Measurements from ENCODE around the gene GNB1L.

Gene GNB1L

GRCh38 chr22:19744350-19745006, 110.2 kb downstream of the GNB1L start:
- DNase-seq, result no peak

DNA sequence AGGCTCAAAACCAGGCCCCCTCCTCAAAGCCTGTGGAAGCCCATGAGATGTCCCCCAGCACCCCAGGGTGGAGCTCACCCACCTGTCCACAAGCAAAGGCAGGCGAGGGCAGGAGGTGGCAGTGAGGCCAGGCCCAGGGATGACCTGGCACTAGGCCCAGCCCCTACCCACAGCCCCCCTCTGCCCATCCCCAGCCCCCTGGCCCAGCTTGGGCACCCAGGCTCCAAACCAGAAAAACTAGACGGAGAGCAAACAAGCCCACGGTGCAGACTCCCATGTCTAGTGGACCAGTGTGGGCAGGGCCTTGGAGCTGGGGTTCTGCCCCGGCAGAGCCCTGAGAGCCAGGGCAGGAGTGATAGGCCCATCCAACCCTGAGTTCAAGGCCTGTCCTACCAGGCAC, 111.0 kb downstream of the GNB1L start:
- no peak for DNase-seq

DNA sequence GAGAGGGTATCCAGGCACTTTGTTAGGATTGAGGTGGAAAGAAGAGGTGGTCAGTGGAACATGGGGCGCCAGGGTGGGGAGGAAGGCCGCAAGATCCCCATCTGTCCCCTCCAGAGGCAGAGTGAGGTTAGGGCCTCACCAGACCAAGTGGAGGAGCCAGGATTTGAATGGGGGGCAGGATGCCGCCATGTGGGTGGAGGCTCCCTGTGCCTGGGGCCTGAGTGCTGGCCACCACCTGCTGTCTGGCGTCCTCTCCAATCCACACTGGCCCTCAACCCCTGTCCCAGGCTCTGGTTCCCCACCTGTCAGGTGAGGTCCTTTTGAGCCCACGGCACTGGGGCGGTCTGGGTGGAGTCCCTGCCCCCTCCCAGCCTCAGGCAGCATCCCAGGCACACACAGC, 111.6 kb downstream of the GNB1L start:
- DNase-seq, result no peak

DNA sequence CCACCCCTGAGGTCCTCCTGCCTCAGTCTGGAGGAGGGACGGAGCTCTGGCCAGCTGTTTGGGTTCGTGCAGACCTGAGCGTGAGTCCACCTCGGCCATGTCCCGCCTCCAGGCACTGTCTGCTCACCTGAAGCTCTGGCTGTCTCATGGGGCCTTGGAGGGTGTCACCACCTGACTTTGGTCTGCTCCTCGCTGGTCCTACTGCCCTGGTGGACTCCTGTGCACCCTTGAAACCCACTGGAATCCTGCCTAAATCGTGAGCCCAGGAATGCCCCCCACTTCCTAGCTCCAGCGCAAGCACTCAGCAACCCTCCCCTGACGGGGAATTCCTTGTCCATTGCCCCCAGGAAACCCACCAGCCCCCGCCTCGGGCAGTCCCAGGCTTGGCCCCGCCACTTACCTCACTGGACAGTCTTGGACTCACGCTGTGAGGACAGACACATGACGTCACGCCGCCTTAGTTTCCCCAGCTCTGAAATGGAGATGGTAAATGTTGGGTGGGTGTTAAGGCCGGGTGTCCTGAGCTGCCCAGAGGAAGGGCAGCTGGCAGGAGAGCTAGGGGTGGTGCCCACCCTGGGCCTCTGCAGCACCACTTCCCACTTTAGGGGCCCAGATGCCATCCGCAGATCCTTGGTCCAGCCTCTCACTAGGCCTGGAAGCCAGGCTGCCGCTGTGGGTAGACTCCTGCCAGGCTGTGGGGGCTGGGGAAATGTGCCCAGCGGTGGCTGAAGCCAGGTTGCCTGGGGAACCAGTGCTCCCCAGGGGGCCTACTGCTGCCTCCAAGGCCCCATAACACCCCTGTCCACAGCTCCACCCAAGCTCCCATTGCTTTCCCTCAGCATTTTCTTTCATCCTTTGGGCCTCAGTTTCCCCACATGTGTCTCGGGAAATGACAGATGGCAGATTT, 112.3 kb downstream of the GNB1L start:
- no peak for DNase-seq

DNA sequence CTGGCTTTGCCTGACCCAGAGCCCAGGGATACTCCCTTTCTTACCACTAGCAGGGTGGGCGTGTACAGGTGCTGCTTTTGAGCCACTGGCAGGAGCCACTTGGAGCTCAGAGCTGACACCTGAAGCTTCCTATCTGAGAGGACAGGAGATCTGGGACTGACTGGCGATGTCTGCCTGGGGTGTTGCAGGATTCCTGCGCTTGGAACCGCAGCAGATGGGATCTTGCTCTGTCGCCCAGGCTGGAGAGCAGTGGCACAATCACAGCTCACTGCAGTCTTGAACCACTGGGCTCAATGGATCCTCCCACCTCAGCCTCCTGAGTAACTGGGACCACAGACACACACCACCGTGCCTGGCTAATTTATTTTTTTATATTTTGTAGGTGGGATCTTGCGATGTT, 113.6 kb downstream of the GNB1L start:
- no peak for DNase-seq

GRCh38 chr22:19740586-19740985, 114.1 kb downstream of the GNB1L start:
- no peak for DNase-seq

DNA sequence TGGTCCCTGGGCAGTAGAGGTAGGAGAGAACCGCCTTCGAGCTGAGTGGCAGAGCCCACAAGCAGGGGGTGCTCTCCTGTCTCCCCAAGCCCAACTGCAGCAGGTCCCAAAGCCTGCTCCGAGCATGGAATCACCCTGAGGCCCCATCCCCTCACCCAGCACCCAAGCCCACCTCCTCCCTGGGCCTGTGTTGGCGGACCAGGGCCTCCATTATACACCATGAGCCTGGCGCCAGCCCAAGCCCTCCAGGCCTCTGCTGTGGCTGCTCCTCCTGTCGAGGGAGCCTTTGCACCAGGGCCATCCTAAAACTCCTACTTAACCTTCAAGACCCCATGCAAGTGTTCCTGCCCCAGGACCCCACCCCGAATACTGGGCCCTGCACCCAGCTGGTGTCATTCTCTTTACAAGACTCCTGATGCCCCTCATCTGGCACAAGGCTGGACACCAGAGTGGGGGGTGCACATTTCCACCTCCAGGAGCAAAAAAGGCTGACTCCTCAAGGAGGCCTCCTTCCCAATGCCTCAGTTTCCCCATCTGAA, 114.7 kb downstream of the GNB1L start:
- no peak for DNase-seq

DNA sequence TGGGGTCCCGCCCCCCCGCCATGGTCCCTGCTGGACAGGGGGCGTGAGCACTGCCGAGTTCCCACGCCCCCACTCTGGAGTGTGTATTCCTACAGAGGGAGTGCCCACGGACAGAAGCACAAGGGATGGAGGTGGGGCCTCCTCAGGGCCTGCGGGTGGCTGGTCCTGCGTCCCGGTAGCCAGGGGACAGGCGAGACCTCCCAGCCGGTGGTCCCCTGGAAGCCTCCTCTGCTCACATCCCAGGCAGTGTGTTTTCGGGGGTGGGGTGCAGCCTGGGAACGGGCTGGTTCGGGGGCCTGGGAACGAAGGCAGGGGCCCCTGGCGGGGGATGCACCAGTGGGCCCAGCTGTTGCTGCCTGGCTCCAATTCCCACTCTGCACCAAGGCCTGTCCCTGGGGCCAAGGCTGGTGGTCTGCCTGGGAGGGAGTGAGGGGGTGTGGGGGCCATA, 115.2 kb downstream of the GNB1L start:
- DNase-seq, result no peak

GRCh38 chr22:19738664-19739447, 115.8 kb downstream of the GNB1L start:
- no peak for DNase-seq

DNA sequence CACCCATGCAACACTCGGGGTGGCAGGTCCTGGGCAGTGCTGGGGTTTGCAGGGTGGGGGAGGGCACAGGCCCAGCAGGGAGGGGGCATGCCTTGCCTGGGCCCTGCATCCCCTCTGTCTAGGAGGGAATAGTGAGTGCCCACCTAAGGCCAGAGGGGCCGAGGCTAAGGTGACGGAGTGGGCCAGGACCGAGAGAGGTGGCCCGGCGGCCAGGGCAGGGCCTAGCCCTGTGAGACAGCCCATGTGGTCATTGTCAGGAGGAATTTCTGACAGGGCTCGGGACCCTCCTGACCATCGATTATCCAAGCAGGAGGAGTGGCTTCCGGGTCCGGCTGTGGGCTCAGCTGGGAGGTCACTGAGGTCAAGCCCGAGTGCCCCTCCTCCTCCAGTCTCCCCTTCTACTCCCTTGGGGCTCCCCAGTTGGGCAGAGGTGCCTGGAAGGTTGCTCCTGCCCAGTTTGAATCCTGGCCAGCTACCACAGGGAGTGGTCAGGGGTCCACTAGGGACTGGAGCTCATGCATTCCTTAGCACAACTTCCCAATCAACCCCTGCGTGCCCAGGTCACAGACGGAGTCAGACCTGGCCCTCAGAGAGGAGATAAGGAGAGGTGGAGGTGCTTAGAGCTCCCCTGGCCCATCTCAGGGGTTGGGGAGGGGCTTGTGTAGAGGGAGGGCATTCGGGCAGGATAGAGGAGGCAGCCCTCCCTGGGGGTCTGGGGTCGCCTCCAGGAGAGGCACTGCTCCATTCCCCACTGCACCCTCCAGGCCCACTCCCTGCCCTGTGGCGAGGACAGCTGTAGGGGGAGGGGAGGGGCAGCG, 116.6 kb downstream of the GNB1L start:
- no peak for DNase-seq

DNA sequence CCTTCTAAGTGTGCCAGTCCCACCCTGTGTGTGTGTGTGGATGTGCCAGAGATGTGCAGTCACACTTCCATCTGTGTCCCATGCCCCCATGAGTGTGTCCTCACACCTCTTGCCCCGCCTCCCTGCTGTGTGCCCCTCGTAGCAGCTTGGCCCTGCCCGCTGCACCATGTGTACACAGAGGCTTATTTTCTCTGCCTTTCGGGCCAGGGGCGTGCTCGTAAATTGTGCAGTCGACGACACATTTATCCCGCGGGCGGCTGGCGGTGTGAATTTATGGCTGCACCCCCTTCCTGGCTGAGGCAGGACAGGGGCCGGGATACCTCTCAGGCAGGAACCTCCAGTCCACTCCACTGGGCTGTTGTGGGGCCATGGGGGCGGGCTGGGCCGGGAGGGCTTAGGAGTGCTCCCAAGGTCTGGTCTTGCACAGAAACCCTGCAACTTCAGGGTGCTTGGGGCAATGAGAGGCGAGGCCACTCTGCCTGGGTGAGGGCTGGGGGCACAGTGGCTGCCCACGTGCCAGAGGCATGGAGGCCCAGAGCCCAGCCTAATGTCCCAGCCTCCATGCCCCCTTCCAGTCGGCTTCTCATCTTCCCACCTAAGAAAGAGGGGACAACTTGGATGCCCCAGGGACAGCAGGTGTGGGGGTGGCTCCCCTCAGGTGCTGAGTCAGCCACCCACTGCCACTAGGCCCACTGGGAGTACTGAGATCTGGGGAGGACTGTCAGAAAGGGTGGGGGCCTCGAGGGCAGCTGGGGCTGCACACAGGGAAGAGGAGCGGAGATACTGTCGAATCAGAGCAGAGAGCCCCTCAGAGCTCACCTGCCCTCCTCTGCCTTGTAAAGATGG, 118.8 kb downstream of the GNB1L start:
- DNase-seq, result no peak

DNA sequence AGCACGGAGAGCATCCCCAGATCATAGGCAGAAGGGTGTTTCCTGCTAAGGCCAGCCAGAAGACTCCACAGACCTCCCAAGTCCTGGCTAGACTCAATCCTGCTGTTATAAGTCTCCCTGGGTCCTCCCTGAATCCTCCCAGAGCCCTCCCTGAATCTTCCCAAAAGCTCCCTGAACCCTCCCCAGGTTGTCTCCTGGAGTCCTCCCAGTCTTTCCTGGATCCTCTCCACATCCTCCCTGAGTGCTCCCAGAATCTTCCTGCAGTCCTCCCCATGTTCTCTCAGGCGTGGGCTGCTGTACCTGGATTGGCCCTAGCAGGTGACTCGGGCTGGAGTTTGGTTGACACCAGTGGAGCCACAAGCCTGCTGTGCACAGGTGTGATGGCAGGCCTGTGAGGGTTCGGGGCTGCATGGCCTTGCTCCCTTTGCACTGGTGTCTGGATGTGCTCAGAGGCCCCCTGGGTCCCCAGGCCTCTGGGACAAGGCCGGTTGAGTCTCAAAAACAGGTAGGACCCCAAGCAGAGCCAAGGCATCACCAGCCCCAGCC, 119.8 kb downstream of the GNB1L start:
- no peak for DNase-seq

DNA sequence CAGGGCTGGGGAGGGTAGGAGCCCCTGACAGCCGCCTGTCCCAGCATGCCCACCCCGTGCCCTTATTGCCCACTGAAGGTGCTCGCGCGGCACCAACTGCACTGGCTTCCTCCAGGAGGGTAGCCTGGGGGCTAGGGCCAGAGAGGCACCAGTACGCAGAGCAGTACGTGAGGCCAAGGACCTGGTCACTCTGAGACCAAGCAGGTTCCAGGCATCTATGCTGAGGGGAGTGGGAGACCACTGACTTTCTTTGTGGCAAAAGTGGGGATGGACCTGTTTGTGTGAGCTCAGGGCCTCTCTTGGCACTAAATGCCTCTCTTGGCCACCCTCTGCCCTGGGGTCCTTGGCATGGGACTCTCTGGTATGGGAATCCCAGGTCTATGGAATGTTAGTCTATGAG, 120.5 kb downstream of the GNB1L start:
- no peak for DNase-seq

DNA sequence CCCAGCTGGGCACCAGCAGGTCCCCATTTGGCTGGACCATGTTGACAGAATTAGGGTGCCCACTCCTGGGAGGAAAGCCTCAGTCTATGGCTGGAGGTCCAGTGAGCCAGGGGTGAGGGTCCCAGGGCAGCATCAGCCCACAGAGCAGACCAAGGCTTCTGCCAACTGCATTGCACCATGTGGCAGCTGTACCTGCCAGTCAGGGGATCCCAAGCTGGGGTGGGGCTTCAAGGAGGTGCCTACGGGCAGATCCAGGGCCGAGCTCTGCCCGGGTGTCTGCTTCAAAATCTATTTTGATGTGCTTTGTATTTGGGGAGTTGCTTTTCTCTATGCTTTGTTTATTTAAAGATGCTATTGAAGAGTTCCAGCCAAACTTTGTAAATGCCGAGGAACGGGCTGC, 120.9 kb downstream of the GNB1L start:
- no peak for DNase-seq
